GM18499 (cell line): Measurements from ENCODE around the gene SGCA.

Source experiments
- ATAC-seq: cut with Tn5 transposase; IDR thresholded peaks from one replicate; pipeline ENCODE4 v1.9.1; 2021; ENCODE audit warnings: moderate number of reproducible peaks; ENCODE audit not compliant: insufficient read depth, unreplicated experiment

The SGCA gene

DNA sequence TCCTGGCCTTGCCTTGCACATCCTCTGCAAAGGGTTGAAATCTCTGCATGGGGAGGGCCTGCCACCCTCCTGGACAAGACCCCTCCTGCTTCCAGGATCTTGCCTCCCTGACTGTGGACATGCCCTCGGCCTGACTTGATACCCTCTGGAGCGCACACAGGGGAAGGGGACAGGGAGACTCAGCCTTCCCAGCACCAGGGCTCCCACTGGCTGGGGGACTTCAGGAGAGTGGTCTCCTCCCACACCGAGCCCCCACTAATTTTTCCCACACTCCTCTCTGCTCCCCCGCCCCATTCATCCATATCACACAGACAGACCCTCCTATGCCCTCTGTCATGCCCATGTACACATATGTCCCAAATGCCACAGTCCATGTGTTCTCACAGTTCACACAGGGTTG is 14.3 kb downstream of the SGCA start:
- ATAC-seq, result no peak

- ATAC-seq, result no peak
Measured at GRCh38 chr17:50180620-50181019, 14.8 kb downstream of the SGCA start.

DNA sequence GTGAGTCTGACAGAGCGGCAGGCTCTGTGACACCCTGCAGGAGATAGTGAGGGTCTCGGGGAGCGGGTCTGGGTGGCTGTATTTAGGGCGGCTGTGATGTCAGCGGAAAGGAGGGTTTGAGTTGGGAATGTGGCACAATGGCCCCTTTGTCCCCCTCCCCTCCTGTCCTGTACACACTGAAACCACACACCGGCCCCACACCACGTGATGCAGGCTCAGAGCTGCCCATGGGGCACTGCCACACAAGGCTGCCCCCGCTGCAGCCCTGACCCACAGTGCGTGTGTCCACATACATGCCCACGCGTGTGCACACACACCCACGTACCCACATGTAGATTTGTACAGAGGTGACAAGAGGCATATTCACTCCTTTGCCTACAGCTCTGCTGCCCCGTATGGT is 15.3 kb downstream of the SGCA start:
- no peak for ATAC-seq

- no peak for ATAC-seq
Measured at GRCh38 chr17:50181591-50182560, 16.1 kb downstream of the SGCA start.

GRCh38 chr17:50182783-50183420 is 17.1 kb downstream of the SGCA start:
- no peak for ATAC-seq

DNA sequence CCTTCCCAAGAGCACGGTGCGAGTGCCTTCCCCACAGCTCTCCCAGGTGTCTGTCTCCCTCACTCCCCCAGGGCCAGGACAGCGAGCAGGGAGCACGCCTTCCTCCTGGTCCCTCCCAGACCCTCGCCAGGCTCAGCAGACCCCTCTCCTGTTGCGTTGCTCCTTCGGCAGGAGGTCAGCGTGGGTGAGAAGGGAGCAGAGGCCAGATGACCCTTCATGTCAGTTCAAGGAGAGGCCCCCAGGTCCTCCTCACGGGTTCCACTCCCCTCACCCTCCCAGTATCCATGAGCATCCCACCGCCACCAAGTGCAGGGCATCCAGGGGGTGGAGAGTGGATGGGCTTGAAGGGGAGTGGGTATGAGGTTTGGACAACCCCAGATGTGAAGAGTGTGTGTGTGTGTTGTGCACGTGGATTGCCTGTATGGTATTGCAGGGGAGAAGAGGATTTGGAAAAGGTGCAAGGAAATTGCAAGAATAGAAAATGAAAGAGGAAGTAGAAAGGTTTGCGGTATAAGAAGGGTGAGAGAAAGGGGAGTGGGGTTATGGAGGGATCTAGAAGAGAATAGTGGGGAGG is 17.7 kb downstream of the SGCA start:
- ATAC-seq, result no peak

DNA sequence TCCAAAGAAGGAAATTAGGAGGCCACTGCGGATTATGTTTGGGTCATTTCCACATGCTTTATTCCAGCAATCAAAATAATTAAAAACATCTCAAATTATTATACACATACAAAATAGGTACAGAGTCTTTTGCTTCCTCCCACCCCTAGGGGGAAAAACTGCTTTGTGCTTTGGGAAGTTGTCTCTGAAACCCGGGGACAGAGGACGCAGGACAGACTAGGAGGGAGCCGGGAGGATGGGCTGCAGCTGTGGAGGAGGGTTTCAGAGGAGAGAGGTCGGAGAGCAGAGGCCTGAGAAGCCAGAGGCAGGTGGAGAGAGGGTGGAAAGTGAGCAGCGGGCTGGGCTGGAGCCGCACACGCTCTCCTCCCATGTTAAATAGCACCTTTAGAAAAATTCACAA is 18.3 kb downstream of the SGCA start:
- ATAC-seq, result no peak

DNA sequence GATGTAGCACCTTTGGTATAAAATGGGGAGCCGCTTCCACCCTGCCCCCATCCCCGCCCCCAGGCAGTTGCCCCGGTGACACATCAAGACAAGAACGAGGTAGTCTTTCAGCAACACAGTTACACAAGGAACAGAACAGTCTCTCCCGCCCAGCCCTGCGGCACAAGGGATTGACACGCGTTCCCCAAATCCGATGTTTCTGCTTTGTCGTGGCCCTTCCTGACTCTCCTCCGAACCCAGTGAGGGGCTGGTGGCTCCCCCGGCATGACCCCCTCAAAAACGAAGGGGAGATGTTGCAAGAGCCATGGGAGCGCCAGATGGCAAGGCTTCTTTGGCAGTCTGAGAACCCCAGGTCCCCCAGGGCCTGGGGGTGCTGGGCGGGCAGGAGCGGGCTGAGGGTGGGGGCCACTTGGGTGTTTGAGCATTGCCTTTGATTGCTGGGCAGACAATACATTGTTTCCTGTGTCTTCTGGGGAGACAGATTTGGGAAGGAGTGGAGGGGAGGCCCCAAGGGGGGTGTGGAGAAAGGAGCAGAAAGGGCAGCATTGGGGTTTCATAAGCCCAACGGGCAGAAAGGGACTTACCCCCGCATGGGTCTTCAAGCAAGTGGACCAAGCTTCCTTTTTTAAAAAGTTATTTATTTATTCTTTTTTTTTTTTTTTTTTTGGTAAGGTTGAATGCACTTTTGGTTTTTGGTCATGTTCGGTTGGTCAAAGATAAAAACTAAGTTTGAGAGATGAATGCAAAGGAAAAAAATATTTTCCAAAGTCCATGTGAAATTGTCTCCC is 19.0 kb downstream of the SGCA start:
- ATAC-seq, result no peak

DNA sequence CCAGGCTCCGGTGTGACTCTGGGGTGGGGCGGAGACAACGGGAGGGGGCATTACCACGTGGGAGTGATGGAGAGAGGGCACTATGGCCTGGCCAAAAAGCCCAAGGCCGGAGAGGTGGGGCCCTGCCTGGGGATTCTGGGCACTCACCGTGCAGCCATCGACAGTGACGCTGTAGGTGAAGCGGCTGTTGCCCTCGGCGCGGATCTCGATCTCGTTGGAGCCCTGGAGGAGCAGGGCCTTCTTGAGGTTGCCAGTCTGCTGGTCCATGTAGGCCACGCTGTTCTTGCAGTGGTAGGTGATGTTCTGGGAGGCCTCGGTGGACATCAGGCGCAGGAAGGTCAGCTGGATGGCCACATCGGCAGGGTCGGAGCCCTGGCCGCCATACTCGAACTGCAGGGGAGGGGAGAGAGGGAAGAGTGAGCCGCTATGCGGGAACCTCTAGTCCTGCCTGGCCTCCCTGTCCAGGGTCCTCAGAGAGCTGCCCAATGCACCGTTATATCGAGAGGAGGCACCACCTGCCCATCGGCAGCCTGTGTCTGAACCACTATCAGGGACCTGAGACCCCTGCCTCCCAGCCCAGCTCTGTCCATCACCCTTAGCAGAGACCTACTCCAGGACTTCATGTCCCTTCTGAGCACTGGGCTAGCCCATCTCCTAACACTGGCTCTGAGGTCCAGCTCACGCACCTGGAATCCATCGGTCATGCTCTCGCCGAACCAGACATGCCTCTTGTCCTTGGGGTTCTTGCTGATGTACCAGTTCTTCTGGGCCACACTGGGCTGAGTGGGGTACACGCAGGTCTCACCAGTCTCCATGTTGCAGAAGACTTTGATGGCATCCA is 20.0 kb downstream of the SGCA start:
- ATAC-seq, result no peak

DNA sequence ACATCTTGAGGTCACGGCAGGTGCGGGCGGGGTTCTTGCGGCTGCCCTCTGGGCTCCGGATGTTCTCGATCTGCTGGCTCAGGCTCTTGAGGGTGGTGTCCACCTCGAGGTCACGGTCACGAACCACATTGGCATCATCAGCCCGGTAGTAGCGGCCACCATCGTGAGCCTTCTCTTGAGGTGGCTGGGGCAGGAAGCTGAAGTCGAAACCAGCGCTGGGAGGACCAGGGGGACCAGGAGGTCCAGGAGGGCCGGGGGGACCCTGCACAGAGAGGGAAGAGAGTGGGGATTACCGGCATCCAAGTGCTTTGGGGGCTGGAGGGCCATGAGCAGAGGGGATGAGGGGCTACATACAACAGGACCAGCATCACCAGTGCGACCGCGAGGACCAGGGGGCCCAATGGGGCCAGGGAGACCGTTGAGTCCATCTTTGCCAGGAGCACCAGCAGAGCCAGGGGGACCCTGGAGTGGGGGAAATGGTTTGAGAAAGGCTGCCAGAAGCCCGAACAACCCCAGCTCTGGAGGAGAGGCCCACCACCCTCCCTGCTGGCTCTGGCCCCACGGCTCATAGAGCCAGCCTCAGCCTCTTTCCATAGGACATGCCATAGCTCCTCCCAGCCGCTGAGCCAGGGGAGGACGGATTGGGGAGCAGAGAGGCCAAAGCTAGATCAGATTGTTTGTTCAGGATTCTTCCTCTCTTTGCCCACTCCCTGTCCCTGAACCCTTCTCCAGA is 21.0 kb downstream of the SGCA start:
- ATAC-seq, result no peak

DNA sequence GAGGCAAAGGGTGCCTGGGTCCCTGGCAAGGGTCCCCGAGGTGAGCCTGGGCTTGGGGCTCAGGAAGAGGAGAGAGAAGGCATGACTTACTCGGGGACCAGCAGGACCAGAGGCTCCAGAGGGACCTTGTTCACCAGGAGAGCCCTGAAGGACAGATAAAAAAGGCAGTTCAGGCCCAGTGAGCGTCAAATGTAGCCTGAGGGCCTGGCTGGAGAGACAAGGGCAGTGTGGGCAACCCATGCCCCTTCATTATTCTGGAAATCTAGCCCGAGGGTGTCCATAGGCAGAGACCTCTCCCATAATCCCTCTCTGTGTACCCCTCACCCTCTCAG is 21.6 kb downstream of the SGCA start:
- no peak for ATAC-seq

GRCh38 chr17:50187751-50188530 is 22.1 kb downstream of the SGCA start:
- ATAC-seq, result no peak

DNA sequence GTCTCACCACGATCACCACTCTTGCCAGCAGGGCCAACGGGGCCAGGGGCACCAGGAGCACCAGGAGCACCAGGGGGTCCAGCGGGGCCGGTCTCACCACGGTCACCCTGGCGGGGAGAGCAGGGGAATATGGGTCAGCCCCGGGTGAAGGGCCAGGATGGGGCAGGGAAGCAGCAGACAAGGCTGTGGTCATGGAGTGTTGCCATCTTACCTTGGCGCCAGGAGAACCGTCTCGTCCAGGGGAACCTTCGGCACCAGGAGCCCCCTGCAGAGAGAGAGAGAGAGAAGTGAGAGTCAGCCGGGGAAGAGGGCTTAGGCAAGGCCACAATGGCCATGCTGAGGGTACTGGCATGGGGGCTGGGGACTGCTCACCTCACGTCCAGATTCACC is 22.7 kb downstream of the SGCA start:
- ATAC-seq, result no peak

- ATAC-seq, result no peak
Measured at GRCh38 chr17:50188921-50189549, 23.2 kb downstream of the SGCA start.

- no peak for ATAC-seq
Measured at GRCh38 chr17:50189550-50190292, 23.9 kb downstream of the SGCA start.

DNA sequence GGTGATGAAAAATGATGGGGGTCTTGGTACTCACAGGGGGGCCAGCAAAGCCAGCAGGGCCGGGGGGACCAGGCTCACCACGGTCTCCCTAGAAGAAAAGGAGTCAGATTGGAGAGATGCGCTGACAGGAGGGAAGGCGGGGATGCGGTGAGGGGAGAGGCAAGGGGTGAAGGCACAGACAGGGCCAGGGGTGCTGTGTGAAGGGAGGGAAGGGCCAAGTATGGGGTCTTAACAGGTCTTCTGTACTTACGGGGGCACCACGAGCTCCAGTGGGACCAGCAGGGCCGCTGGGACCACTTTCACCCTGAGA is 24.4 kb downstream of the SGCA start:
- ATAC-seq, result no peak

GRCh38 chr17:50190603-50191358 is 25.0 kb downstream of the SGCA start:
- no peak for ATAC-seq
